ENCODE results near the gene PSMD13. TPM values are rescaled to one million over a fixed set of nuclear protein-coding genes. Genes with fewer than 3 reads are reported as not detected.

PSMD13 gene
- total RNA-seq, 1 experiment from 2014 or later, result 179 TPM

- Histone ChIP-seq H3K79me2 (ENCODE audit: insufficient read depth, low read length) (no peaks in the 10 kb centered on the region), H3K9me2 (ENCODE audit: insufficient read depth) (no peaks in the 10 kb centered on the region), H4K20me1 (ENCODE audit: insufficient read depth) (no peaks in the 10 kb centered on the region), H2AFZ (ENCODE audit: low read depth, low read length, poor library complexity, severe bottlenecking) (no peak overlapping the region), H3K9me3 (ENCODE audit: control insufficient read depth in 1 of 2, insufficient read depth in 1 of 2, low read depth in 1 of 2, low read length in 2 of 2) (no peaks in the 10 kb centered on the region), H3K4me1 (ENCODE audit: control insufficient read depth in 1 of 2, insufficient read depth in 2 of 2, low read length in 2 of 2) (peaks cover 0 to 3% of the 10 kb centered on the region in 2 experiments; a peak in 1 of 4 replicates), H3K4me3 (replicated peaks in 1 of 2; ENCODE audit: low read depth in 1 of 2, low read length in 2 of 2) (no peak overlapping the region), H3K4me2 (ENCODE audit: low read length) (no peak overlapping the region), H3K27ac (ENCODE audit: low read depth, low read length) (no peak overlapping the region), H3K36me3 (ENCODE audit: control insufficient read depth in 1 of 2, insufficient read depth in 2 of 2, low read length in 2 of 2) (peaks cover 0 to 5% of the 10 kb centered on the region in 2 experiments; a peak in 3 of 4 replicates), H3K27me3 (ENCODE audit: insufficient read depth, low read length) (no peaks in the 10 kb centered on the region), H3K9ac (ENCODE audit: low read length) (no peak overlapping the region)
- POLR2A ChIA-PET, result no interaction called here
- RAD21 ChIA-PET (ENCODE audit: low non-redundant PET in 1 of 2, low total read pairs in 2 of 2, uncharacterized antibody in 2 of 2, unreplicated experiment in 2 of 2), result no interaction called here
- DNase-seq (ENCODE audit: low read depth, low spot score) (no peak), ATAC-seq (no peak)
- CTCF ChIA-PET, result no interaction called here
- TF ChIP-seq, protein P1, sequence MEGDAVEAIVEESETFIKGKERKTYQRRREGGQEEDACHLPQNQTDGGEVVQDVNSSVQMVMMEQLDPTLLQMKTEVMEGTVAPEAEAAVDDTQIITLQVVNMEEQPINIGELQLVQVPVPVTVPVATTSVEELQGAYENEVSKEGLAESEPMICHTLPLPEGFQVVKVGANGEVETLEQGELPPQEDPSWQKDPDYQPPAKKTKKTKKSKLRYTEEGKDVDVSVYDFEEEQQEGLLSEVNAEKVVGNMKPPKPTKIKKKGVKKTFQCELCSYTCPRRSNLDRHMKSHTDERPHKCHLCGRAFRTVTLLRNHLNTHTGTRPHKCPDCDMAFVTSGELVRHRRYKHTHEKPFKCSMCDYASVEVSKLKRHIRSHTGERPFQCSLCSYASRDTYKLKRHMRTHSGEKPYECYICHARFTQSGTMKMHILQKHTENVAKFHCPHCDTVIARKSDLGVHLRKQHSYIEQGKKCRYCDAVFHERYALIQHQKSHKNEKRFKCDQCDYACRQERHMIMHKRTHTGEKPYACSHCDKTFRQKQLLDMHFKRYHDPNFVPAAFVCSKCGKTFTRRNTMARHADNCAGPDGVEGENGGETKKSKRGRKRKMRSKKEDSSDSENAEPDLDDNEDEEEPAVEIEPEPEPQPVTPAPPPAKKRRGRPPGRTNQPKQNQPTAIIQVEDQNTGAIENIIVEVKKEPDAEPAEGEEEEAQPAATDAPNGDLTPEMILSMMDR (IDR thresholded peaks at IDR 0.05 in 2 of 3, conservative IDR thresholded peaks at IDR 0.05 in 1 of 3; ENCODE audit: borderline replicate concordance in 1 of 3, insufficient read depth in 1 of 3, low read depth in 2 of 3, low read length in 2 of 3), result no peak
- no peak for TF ChIP-seq EZH2phosphoT487 (IDR thresholded peaks at IDR 0.05; ENCODE audit: borderline replicate concordance)
- TF ChIP-seq YY1 (IDR thresholded peaks at IDR 0.05; ENCODE audit: extremely low read depth, insufficient replicate concordance, low read depth, low read length), result no peak
- no peak for TF ChIP-seq SRF (IDR thresholded peaks at IDR 0.05; ENCODE audit: low read depth)
- TF ChIP-seq RAD21 (IDR thresholded peaks at IDR 0.05; ENCODE audit: low read depth), result no peak
- no peak for TF ChIP-seq TCF7L2 (IDR thresholded peaks at IDR 0.05; ENCODE audit: borderline replicate concordance, extremely low read depth, insufficient read depth, insufficient read length)
- TF ChIP-seq REST (IDR thresholded peaks at IDR 0.05; ENCODE audit: low read depth), result no peak
- no peak for TF ChIP-seq POLR2A (IDR thresholded peaks at IDR 0.05; ENCODE audit: borderline replicate concordance, extremely low read depth, insufficient read depth, insufficient read length)
- no peak for TF ChIP-seq CEBPB (IDR thresholded peaks at IDR 0.05; ENCODE audit: low read depth)
- TF ChIP-seq ELF1 (IDR thresholded peaks at IDR 0.05; ENCODE audit: borderline replicate concordance, low read depth), result no peak
- no peak for TF ChIP-seq FOSL1 (IDR thresholded peaks at IDR 0.05; ENCODE audit: low read depth)
- TF ChIP-seq EZH2 (IDR thresholded peaks at IDR 0.05), result no peak
- no peak for TF ChIP-seq EGR1 (IDR thresholded peaks at IDR 0.05; ENCODE audit: low read depth)
- TF ChIP-seq JUND (IDR thresholded peaks at IDR 0.05), result no peak
- no peak for TF ChIP-seq SIN3A (IDR thresholded peaks at IDR 0.05; ENCODE audit: low read depth)
- BruUV-seq (replicated peaks), result no TSS peak
- intact Hi-C loops (cut with micrococcal nuclease), result no loop called here
These were observed 59.6 kb downstream of the PSMD13 start for GRCh38 chr11:296171-297050.

Measured in HCT116 (cell line).